ENCODE measurements around the gene PTPN3.

Gene PTPN3

GRCh38 chr9:109428854-109429253 lies 69.3 kb downstream of the PTPN3 start:
- in situ Hi-C loops (cut with MboI; ENCODE audit: low sequenced_read_pairs) = no loop called here

DNA sequence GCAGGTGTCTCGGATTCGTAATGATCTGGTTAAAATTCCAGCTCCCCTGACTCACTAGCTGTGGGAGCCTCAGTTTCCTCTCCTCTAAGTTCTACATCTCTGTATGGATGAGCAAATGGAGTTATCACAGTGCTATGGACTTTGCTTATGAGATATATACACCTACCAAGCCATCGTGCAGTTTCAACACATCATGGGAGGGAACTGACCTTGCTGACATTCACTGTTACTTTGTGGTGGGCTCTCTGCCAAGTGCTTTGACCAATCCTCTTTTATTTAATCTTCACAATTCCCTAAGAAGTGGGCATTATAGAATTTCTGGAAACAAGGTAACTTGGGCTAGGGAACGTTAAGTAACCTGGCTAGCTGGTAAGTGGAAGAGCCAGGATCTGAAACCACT lies 70.2 kb downstream of the PTPN3 start:
- in situ Hi-C loops (cut with MboI; ENCODE audit: low sequenced_read_pairs) = no loop called here

- in situ Hi-C loops (cut with MboI; ENCODE audit: low sequenced_read_pairs) = no loop called here
Measured at GRCh38 chr9:109426626-109427402, 71.3 kb downstream of the PTPN3 start.

DNA sequence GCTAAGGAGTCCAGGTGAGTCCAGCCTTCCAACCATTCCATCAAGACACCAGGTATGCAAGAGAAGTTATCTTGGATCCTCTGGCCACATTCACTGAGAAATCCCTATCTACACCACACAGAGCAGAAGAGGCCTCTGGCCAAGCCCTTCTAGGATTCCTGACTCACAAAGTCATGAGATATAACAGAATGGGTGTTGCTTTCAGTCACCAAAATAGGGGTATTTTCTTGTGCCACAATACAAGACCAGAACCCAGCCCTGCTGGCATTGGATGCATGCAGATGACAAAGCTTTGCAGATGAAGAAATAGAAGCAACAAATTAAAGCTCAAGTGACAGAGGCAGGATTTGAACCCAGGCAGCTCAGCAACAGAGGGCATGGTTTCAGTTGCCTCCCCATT lies 73.5 kb downstream of the PTPN3 start:
- in situ Hi-C loops (cut with MboI; ENCODE audit: low sequenced_read_pairs) = no loop called here

DNA sequence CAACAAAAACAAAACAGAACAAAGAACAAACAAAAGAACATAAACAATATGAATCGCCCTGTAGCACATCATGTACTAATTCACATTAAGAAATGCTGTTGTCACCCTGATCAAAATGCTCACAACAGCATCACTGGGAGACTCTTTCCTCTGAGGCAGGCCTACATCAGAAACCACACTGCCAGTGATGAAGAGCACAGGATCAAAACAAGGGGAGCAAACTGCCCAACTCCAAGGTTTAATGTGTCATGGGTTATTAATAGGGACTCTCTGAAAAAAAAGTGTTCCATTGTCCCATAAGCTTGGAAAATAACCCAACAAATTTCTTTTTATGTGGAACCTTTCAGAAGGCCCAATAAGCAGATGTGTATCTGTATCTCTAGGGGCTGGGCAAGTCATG lies 74.2 kb downstream of the PTPN3 start:
- in situ Hi-C loops (cut with MboI; ENCODE audit: low sequenced_read_pairs) = no loop called here

DNA sequence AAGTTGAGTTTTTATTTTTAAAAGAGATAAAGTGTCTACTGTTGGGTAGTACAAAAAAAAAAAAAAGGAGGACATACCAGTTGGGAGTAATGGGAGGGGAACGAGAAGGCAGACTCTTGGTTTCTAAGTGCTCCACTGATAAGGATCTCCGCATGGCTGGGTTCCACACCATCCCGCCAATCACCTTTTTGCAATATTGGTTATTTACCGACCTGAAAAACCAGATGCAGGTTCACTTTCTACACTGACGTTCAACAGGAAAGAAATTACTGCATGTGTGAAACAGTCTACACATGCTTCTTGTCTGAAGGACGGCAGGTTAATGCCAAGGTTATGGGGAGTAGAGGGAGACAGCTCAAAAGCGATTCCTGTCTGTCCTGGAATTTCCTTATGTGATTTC lies 75.5 kb downstream of the PTPN3 start:
- in situ Hi-C loops (cut with MboI; ENCODE audit: low sequenced_read_pairs) = no loop called here

GRCh38 chr9:109421026-109421970 lies 76.8 kb downstream of the PTPN3 start:
- in situ Hi-C loops (cut with MboI; ENCODE audit: low sequenced_read_pairs) = no loop called here

DNA sequence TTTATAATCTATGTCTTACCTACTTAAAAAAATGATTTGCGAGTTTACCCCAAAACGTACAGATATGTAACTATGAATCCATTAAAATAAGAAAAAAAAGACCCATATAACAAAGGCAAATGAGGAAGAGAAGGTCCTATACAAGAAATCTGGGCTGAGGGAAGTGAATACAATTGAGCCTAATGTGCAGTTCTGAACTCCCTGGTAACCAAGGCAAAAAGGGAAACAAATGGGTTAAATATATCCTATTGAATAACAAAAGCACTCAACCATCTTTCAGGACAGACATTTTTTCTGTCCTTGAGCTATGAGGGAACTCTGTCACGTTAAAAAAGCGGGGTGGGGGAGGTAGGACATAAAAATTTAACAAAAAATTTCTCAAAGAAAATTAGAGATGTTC lies 78.6 kb downstream of the PTPN3 start:
- in situ Hi-C loops (cut with MboI; ENCODE audit: low sequenced_read_pairs) = no loop called here

- in situ Hi-C loops (cut with MboI; ENCODE audit: low sequenced_read_pairs) = no loop called here
Measured at GRCh38 chr9:109418827-109419226, 79.3 kb downstream of the PTPN3 start.

GRCh38 chr9:109417585-109418544 lies 80.2 kb downstream of the PTPN3 start:
- in situ Hi-C loops (cut with MboI; ENCODE audit: low sequenced_read_pairs) = no loop called here

DNA sequence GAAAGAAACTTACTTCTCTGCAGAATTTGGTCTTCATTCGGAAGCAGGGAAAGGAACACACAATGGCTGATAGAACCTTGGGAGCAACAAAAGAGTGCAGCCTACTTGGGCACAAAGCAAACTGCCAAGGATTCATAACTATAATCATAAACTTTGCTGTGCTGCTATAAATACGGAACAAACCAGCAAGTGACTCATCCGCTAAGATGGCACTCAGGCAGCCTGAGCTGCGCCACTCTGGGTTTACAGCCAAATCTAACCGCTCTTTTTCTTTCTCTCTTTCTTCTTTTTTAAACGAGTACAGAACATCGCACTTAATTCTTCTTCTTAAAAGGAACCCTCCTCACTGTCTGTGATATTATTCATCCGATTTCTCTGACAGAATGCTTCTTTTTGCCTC lies 81.1 kb downstream of the PTPN3 start:
- in situ Hi-C loops (cut with MboI; ENCODE audit: low sequenced_read_pairs) = no loop called here

GRCh38 chr9:109416135-109416706 lies 81.9 kb downstream of the PTPN3 start:
- in situ Hi-C loops (cut with MboI; ENCODE audit: low sequenced_read_pairs) = no loop called here

GRCh38 chr9:109414125-109414785 lies 83.9 kb downstream of the PTPN3 start:
- in situ Hi-C loops (cut with MboI; ENCODE audit: low sequenced_read_pairs) = no loop called here

- in situ Hi-C loops (cut with MboI; ENCODE audit: low sequenced_read_pairs) = no loop called here
Measured at GRCh38 chr9:109411798-109412352, 86.2 kb downstream of the PTPN3 start.

DNA sequence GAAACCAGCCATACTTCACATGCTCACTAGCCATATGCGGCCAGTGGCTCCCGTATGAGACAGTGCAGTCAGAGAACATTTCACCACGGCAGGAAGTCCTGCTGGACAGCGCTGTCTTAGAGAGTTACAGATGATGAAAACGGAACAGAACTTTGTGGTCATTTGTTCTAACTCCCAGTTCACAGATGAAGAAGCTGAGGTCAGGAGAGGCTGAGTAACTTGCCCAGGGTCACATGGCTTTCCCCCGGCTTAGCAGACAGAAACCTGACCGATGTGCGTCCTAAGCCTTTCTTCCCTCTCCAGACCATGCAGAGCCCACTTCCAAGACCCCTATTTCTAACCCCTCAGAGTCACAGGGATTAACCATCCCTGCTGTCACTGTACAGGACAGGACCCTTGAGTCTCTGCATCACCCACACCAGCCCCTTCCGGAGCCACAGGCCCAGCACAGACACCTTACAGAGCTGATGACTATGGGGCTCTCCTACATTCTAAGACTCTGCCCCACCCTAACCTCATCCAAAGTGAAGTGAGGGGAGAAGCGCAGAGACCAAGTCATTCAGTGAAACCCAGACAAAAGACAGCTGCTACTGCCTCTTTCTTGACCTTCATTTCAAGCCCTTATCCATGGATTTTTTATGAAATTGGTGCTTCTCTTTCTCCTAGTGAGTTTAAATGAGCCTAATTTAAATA lies 86.9 kb downstream of the PTPN3 start:
- in situ Hi-C loops (cut with MboI; ENCODE audit: low sequenced_read_pairs) = no loop called here

- in situ Hi-C loops (cut with MboI; ENCODE audit: low sequenced_read_pairs) = no loop called here
Measured at GRCh38 chr9:109409773-109410397, 88.2 kb downstream of the PTPN3 start.

- in situ Hi-C loops (cut with MboI; ENCODE audit: low sequenced_read_pairs) = no loop called here
Measured at GRCh38 chr9:109408759-109409462, 89.2 kb downstream of the PTPN3 start.

DNA sequence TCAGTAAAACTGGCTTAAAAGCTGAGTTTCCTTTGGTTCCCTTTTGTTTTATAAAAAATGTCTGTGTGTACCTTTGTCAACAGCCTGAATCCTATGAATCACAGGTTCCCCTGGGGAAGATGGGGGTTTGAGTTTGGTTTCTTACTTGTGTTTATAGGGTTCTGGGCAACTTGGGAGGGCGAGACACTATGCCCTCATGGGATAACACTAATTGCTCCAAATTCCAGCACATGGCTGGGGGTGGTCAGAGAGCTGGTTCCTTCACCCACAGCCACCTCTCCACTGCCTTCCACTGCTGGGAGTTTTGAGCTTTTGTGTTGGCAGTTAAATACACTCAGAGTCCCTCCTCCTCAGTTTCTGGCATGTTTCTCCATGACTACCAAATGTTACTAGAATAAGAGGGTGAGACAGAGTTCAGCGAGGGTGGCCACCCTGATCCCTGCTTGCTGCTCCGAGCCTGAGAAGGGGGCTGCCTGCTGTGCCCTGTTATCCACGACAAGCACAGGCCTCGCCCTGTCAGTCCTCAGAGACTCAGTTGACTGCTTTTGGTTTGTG lies 94.3 kb downstream of the PTPN3 start:
- in situ Hi-C loops (cut with MboI; ENCODE audit: low sequenced_read_pairs) = no loop called here

All from HL-60/S4 (cell line).